Calu3 (cell line): ENCODE measurements around the gene SDHAF2. TPM values are rescaled to one million over a fixed set of nuclear protein-coding genes. Genes with fewer than 3 reads are reported as not detected.

ENCODE experiments used
- BruUV-seq: library from RNA; stranded (reverse); fragments of 400-500 nt; replicated peaks from 2 replicates; lab custom pipeline; 2021; lab: Mats Ljungman, UMichigan
- CTCF ChIA-PET: fragments of 300-600 bp; sonication (Branson Sonifier 250); formaldehyde crosslinking; loops from one replicate; lab custom pipeline; 2022; ENCODE audit warnings: antibody characterized with exemption; lab: Charles Lee
- DNase-seq: peaks from one replicate; pipeline ENCODE4 v3.0.0; 2022
- H3K27ac Mint-ChIP-seq: one replicate; pipeline ENCODE4 v1.8.0; 2022; ENCODE audit warnings: mixed read lengths; ENCODE audit not compliant: unreplicated experiment
- H3K27me3 Mint-ChIP-seq: one replicate; pipeline ENCODE4 v1.8.0; 2022; ENCODE audit warnings: mixed read lengths; ENCODE audit not compliant: unreplicated experiment
- H3K36me3 Mint-ChIP-seq: one replicate; pipeline ENCODE4 v1.8.0; 2022; ENCODE audit warnings: mild to moderate bottlenecking, moderate library complexity, mixed read lengths; ENCODE audit not compliant: insufficient read depth, unreplicated experiment
- H3K4me1 Mint-ChIP-seq: one replicate; pipeline ENCODE4 v1.8.0; 2022; ENCODE audit warnings: mild to moderate bottlenecking, low read depth, mixed read lengths; ENCODE audit not compliant: unreplicated experiment
- H3K4me3 Mint-ChIP-seq: one replicate; pipeline ENCODE4 v1.8.0; 2022; ENCODE audit warnings: mild to moderate bottlenecking, low read depth, moderate library complexity, mixed read lengths; ENCODE audit not compliant: unreplicated experiment
- H3K9me3 Mint-ChIP-seq: one replicate; pipeline ENCODE4 v1.8.0; 2022; ENCODE audit warnings: low read depth, mixed read lengths; ENCODE audit not compliant: unreplicated experiment
- CTCF ChIP-seq: fragments of 200-600 bp; IDR thresholded peaks from one replicate; pipeline ENCODE4 v1.8.0; 2022; ENCODE audit warnings: antibody characterized with exemption; ENCODE audit not compliant: unreplicated experiment
- intact Hi-C: fragments of 100-400 bp; cut with micrococcal nuclease; formaldehyde crosslinking; loops from one replicate; pipeline ENCODE4 v1.10.0; 2022; ENCODE audit not compliant: unreplicated experiment
- total RNA-seq: library from RNA; stranded (reverse); gene quantifications from 2 replicates; pipeline ENCODE4 v1.2.3, GENCODE V29; 2022

SDHAF2 gene
- total RNA-seq, 1 experiment from 2014 or later, result 42.1 TPM

DNA sequence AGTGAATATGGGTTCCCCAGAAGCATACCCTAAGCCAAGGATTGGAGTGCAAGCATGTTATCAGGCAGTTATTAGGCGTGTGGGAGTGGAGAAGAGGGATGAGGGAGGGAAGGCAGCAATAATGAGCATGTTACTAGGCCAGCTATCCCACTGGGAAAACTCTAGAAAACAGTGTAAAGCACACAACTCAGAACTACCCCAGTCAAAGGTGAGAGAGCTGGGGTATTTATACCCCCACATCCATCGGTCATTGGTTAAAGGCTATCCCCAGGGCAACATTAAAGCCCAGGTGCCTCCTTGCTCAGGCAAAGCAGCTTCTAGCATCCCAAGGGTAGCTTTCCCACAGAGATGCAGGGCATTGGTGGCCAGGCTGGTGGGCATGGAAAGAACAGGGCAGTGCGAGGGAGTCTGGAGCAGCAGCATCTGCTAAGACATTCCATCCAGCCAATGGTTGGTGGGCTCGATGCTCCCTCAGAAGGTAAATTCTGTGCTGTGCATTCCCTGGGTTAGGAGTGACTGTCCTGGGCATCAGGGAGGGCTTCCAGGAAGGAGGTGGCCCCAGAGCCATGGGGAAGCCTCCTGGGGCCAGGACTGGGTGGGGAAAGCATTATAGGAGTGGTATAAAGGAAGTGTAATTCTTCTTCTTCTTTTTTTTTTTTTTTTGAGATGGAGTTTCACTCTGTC, 57.6 kb downstream of the SDHAF2 start:
- DNase-seq, result no peak
- no TSS peak for BruUV-seq
- Mint-ChIP-seq H3K4me3 (no peak overlapping the region), H3K36me3 (no peaks in the 10 kb centered on the region), H3K4me1 (peaks cover 18% of the 10 kb centered on the region), H3K9me3 (no peaks in the 10 kb centered on the region), H3K27me3 (peaks cover 71% of the 10 kb centered on the region), H3K27ac (no peak overlapping the region)
- no peak for TF ChIP-seq CTCF
- intact Hi-C loops, result no loop called here
- CTCF ChIA-PET, result interaction anchor here (0.6 to 1.9 kb wide), 2 partner anchors 30 to 559 kb away, joined by 5 to 6 read pairs; no protein-coding TSS in a partner anchor

- no peak for TF ChIP-seq CTCF
- Mint-ChIP-seq H3K4me1 (peaks cover 18% of the 10 kb centered on the region), H3K27me3 (peaks cover 60% of the 10 kb centered on the region), H3K9me3 (no peaks in the 10 kb centered on the region), H3K27ac (no peak overlapping the region), H3K36me3 (no peaks in the 10 kb centered on the region), H3K4me3 (peak overlapping the region; percentile 52)
- DNase-seq, result peak; percentile 27
- intact Hi-C loops, result no loop called here
- no TSS peak for BruUV-seq
- CTCF ChIA-PET, result interaction anchor here (1.0 to 1.9 kb wide), 3 partner anchors 29 to 139 kb away, joined by 3 to 6 read pairs (median 3); no protein-coding TSS in a partner anchor
These were observed 58.8 kb downstream of the SDHAF2 start for GRCh38 chr11:61488651-61489291.

GRCh38 chr11:61489833-61490721, 60.2 kb downstream of the SDHAF2 start:
- H3K27ac Mint-ChIP-seq, result no peak overlapping the region
- no peaks in the 10 kb centered on the region for H3K9me3 Mint-ChIP-seq
- no peak for TF ChIP-seq CTCF
- no peak for DNase-seq
- no peak overlapping the region for H3K4me3 Mint-ChIP-seq
- intact Hi-C loops, result no loop called here
- no peaks in the 10 kb centered on the region for H3K36me3 Mint-ChIP-seq
- H3K4me1 Mint-ChIP-seq, result peaks cover 18% of the 10 kb centered on the region
- no TSS peak for BruUV-seq
- CTCF ChIA-PET, result interaction anchor here (1.0 to 1.1 kb wide), 2 partner anchors 41 to 138 kb away, joined by 3 read pairs; no protein-coding TSS in a partner anchor
- peaks cover 51% of the 10 kb centered on the region for H3K27me3 Mint-ChIP-seq

- TF ChIP-seq CTCF, result no peak
- Mint-ChIP-seq H3K9me3 (no peaks in the 10 kb centered on the region), H3K27ac (no peak overlapping the region), H3K27me3 (peaks cover 33% of the 10 kb centered on the region), H3K4me3 (no peak overlapping the region), H3K36me3 (no peaks in the 10 kb centered on the region), H3K4me1 (peaks cover 18% of the 10 kb centered on the region)
- CTCF ChIA-PET, result no interaction called here
- no TSS peak for BruUV-seq
- no peak for DNase-seq
- intact Hi-C loops, result no loop called here
These were observed 61.9 kb downstream of the SDHAF2 start for GRCh38 chr11:61491736-61492395.
